ENCODE measurements around the gene SLC30A2. TPM values are rescaled to one million over a fixed set of nuclear protein-coding genes. Genes with fewer than 3 reads are reported as not detected.

SLC30A2 gene
- total RNA-seq, 1 donor from 2014 or later, result not detected

- DNase-seq (ENCODE audit: low spot score), result no peak
These were observed 46.7 kb downstream of the SLC30A2 start for GRCh38 chr1:25999041-25999800.

- peak; percentile 98 for DNase-seq (ENCODE audit: low spot score)
These were observed 47.8 kb downstream of the SLC30A2 start, which contains the start of gene PAFAH2 for GRCh38 chr1:25997828-25998761. PAFAH2 (minus strand) TSS chr1:25998063; CDS start chr1:25990816, 7,247 bp downstream.

GRCh38 chr1:25996966-25997827 lies 48.7 kb downstream of the SLC30A2 start:
- DNase-seq (ENCODE audit: low spot score), result no peak

- no peak for DNase-seq (ENCODE audit: low spot score)
These were observed 51.3 kb downstream of the SLC30A2 start for GRCh38 chr1:25994402-25995150.

- DNase-seq (ENCODE audit: low spot score), result no peak
These were observed 52.5 kb downstream of the SLC30A2 start for GRCh38 chr1:25993197-25993951.

GRCh38 chr1:25992689-25993171 lies 53.2 kb downstream of the SLC30A2 start:
- DNase-seq (ENCODE audit: low spot score), result no peak

GRCh38 chr1:25991937-25992688 lies 53.8 kb downstream of the SLC30A2 start:
- DNase-seq (ENCODE audit: low spot score), result no peak

GRCh38 chr1:25990702-25991395 lies 55.1 kb downstream of the SLC30A2 start:
- DNase-seq (ENCODE audit: low spot score), result peak; percentile 53

GRCh38 chr1:25990251-25990650 lies 55.7 kb downstream of the SLC30A2 start:
- peak; percentile 24 for DNase-seq (ENCODE audit: low spot score)

- peak; percentile 47 for DNase-seq (ENCODE audit: low spot score)
These were observed 56.3 kb downstream of the SLC30A2 start for GRCh38 chr1:25989440-25990234.

GRCh38 chr1:25987951-25988350 lies 58.0 kb downstream of the SLC30A2 start:
- no peak for DNase-seq (ENCODE audit: low spot score)

Other genes starting within 250 kb of the SLC30A2 start
- gene SELENON, start 245.9 kb downstream of the SLC30A2 start, total RNA-seq, result 108 TPM
- 53.8 TPM for gene MTFR1L, start 226.2 kb downstream of the SLC30A2 start, total RNA-seq
- gene AUNIP, start 186.7 kb downstream of the SLC30A2 start, total RNA-seq, result not detected
- gene PAQR7, start 170.4 kb downstream of the SLC30A2 start, total RNA-seq, result 7.2 TPM
- gene STMN1, start 139.7 kb downstream of the SLC30A2 start, total RNA-seq, result 39.3 TPM
- 6.8 TPM for gene PAFAH2, start 48.1 kb downstream of the SLC30A2 start, total RNA-seq
- not detected for gene EXTL1, start 24.3 kb downstream of the SLC30A2 start, total RNA-seq
- 0.26 TPM for gene TRIM63, start 21.5 kb upstream of the SLC30A2 start, total RNA-seq
- 6.4 TPM for gene PDIK1L, start 65.7 kb upstream of the SLC30A2 start, total RNA-seq
- 6.3 TPM for gene FAM110D, start 113.0 kb upstream of the SLC30A2 start, total RNA-seq
- gene C1orf232, start 122.8 kb upstream of the SLC30A2 start, total RNA-seq, result not detected
- 32.7 TPM for gene ZNF593, start 123.8 kb upstream of the SLC30A2 start, total RNA-seq
- not detected for gene ZNF593OS, start 125.7 kb upstream of the SLC30A2 start, total RNA-seq
- gene CNKSR1, start 131.4 kb upstream of the SLC30A2 start, total RNA-seq, result 1.7 TPM
- not detected for gene CATSPER4, start 144.5 kb upstream of the SLC30A2 start, total RNA-seq
- gene CEP85, start 188.1 kb upstream of the SLC30A2 start, total RNA-seq, result 3.5 TPM
- gene SH3BGRL3, start 234.0 kb upstream of the SLC30A2 start, total RNA-seq, result 229 TPM

Data from mesenteric fat pad (tissue), 1 donor.